C4-2B (cell line): Measurements from ENCODE around the gene INTS14.

Experiments used
- ZFX ChIP-seq: fragments of 450-650 bp; IDR thresholded peaks from 2 replicates; pipeline ENCODE4 v1.6.1; 2017
- TF ChIP-seq, protein P1 (sequence below): fragments of 450-650 bp; conservative IDR thresholded peaks from 2 replicates; pipeline ENCODE4 v1.5.1; 2017; ENCODE audit warnings: mild to moderate bottlenecking

DNA sequence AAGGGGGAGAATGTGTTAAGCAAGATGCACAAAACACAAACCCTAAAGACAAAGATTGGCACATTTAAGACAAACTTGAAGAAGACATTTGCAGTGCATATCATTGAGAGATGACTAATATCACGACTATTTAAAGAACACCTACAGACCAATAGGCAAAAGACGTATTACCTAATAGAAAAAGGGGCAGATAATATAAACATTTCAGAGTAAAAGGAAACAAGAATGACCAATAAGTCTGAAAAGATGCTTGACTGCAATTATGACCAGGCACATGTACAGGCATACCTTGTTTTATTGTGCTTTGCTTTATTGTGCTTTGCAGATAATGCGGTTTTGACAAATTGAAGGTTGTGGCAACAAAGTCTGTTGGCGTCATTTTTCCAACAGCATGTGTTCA, 75.7 kb downstream of the INTS14 start:
- TF ChIP-seq, protein P1, sequence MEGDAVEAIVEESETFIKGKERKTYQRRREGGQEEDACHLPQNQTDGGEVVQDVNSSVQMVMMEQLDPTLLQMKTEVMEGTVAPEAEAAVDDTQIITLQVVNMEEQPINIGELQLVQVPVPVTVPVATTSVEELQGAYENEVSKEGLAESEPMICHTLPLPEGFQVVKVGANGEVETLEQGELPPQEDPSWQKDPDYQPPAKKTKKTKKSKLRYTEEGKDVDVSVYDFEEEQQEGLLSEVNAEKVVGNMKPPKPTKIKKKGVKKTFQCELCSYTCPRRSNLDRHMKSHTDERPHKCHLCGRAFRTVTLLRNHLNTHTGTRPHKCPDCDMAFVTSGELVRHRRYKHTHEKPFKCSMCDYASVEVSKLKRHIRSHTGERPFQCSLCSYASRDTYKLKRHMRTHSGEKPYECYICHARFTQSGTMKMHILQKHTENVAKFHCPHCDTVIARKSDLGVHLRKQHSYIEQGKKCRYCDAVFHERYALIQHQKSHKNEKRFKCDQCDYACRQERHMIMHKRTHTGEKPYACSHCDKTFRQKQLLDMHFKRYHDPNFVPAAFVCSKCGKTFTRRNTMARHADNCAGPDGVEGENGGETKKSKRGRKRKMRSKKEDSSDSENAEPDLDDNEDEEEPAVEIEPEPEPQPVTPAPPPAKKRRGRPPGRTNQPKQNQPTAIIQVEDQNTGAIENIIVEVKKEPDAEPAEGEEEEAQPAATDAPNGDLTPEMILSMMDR = no peak
- TF ChIP-seq ZFX = no peak
